Inflammatory macrophage (primary cell): ENCODE measurements around the gene CD58.
"Not testable (repeated sequence)": the region's sequence is repeated elsewhere in the genome, so short reads cannot be mapped to it uniquely, and the experiment has no call there.

Experiments
- DNase-seq, 2 donors: peaks; one replicate each; pipeline ENCODE4 v3.0.0-alpha.2; 2020 to 2022
- total RNA-seq, 18 experiments: gene quantifications; one replicate each; lab custom pipeline; 2026; ENCODE audit warnings: mixed read lengths in 6 of 18, inconsistent platforms in 2 of 18; lab: John Stamatoyannopoulos, UW

Gene CD58, protein sequence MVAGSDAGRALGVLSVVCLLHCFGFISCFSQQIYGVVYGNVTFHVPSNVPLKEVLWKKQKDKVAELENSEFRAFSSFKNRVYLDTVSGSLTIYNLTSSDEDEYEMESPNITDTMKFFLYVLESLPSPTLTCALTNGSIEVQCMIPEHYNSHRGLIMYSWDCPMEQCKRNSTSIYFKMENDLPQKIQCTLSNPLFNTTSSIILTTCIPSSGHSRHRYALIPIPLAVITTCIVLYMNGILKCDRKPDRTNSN
- 28.9 to 113 (median 69.4) reads per million in 18 experiments for total RNA-seq

DNA sequence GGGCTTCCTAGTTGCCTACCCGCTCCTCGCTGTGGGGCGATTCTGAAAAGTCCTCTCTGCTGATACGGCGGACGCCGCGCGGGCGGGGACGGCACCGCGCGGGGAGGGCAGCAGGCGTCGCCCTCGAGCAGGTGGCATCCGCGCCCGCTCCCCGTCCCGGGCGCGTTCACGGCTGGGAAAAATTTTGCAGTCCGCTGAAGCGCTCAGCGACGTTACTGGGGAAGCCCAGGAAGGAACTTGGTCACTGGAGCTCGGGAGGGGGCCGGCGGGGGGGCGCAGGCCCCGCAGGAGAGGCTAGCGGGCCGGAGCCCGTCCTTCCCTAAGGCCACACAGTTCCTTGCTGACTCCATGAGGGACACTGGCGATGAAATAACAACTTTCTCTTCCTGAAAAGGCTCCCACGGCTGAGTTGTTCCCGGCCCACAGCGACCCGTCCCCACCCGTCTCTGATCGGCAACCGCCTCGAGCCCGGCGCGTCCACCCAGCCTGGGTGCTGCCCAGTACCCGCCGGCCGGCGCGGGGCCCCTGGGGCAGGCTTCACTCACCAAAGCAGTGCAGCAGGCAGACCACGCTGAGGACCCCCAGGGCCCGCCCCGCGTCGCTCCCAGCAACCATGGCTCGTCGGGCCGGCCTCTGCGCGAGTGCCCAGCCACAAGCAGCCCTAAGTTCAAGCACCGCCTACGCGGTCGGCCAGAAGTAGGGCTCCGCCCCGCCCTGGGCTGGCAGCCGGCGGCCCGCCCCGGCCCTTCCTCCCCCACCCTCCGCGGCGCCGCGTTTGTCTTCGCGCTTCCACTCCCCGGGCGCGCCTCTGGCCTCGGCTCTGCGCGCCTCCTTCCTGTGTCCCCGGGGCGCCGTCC is at the start of gene CD58:
Gene CD58 (minus strand): TSS at position 669 of the 857 bp plus-strand sequence. CDS start 54 bp downstream, at position 615.
- DNase-seq: peak; percentile 95 to 97

DNA sequence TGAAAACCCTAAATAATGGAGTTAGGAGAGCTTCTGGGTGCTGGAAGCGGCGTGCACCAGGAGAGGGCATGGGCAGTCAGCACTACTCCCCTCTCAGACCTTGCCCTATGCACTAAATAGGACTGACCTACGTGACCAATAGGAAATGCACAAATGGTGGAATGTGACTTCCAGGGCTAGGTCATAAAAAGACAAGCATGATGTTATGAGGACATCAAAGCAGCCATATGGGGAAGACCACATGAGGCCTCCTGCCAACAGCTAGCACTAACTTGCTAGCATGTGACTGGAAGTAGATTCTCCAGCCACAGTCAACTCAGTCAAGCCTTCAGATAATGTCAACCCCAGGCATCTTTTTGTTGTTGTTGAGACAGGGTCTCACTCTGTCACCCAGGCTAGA is 49.6 kb upstream of the CD58 start:
- not testable (repeated sequence) for DNase-seq

DNA sequence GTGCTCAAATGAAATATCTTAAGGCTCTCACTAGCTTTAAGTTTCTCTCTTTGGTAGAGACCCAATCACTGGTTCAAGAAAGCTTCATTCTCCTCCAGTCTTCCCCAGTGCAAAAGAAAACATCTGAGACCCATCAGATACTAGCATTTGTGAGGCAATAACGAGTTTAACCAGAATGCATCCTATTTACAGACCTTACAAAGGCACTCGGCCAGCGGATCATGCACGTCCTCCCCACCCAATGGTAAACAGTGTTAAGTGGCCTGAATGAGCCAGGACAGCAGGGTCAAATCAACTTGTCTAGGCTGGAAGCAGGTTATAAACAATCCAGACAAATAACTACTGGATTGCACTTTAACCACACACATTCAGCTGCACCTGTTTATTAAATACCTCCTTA is 48.3 kb upstream of the CD58 start:
- DNase-seq: not testable (repeated sequence)

DNA sequence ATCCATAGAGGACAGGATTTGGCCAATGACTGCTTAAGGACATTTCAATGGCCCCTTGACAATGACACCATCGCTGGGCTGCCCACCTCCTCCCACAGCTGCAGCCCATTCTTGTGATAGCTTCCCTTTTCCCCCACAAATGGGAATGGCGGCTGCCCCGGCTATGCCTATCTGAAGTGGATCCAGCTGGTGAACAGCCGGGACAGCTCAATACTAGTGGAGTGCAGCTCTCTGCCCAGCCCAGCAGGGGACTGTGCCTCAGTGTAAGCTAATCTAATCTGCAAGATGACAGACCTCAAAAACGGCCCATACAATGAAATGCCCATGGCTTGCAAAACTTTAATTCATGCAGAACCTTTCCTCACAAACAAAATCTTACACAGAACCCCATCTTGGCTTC is 47.0 kb upstream of the CD58 start:
- not testable (repeated sequence) for DNase-seq

DNA sequence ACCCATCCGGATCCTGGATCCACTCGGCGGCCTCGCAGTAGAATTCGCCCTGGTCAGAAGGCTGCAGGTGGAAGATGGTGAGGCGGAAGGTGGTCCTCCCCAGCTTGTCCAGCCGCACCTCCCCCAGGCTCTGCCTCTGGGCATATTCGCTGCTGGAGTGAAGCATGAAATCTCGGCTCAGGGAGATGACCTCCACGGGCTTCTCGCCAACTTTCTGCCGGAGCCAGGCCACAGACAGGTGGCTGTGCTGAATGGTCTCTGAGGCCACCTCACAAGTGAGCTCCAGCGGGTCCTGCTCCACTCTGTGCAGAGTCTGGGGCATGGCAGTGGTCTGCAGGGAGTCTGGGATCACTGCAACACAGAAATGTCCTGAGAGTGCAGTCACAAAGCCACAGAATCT is 43.0 kb upstream of the CD58 start:
- not testable (repeated sequence) for DNase-seq

DNA sequence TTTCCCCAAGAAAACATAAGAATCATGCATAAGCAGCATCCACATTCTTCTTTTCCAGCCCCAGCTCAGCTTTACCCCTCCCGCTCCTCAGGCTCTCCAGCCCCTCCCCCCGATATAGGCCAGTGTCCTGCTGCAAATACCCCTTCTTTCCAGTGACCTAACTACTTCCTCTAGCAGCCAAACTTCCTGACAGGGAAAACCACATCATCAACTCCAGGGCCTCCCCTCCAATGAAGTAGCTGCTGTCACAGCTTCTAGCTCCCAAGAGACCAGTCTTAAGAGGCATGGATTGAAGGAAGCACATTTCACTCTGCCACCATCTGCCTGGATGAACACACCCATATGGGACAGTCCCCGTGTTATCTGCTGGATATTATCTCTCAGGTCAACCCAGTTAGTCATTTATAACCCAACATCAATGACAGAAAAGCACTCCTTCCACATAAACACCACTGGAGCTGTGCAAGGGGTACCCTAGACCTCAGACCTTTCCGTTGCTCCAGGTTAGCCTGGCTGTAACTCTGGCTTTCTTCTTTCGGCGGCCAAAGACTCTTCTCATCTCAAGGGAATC is 39.1 kb upstream of the CD58 start:
- DNase-seq: not testable (repeated sequence)

DNA sequence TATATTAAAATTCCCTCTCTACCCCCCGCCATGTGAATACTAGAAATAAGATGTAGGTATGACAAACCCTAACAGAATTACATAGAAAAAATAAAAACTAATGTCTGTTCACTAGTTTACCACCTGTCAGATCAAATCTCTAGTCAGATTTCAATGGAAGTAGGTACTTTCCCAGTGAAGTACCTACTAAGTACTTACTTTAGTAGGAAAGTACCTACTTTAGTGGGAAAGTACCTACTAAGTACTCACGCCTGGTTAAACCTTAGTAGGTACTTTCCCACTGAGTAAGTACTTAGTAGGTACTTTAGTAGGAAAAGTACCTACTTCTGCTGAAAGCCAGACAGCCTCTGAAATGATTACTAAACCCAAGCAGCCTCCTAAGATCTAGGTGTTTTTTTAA is 38.0 kb upstream of the CD58 start:
- DNase-seq: not testable (repeated sequence)

DNA sequence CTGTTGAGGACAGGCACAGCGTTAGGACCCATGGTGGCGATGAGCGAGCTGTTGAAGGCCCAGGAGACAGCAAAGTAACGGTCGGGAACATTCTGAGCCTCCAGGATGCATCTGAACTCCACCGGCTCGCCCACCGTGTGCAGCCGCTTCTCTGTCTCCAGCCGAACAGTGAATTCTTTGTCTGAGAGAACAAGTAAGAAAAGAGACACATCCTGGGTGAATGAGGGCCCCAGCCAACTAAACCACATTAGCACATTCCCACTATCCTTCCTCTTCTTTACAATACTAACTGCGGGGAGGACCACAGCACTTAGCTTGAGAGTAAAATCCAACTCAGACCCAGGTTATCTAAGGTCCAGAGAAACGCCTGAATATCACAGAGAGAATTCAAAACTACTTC is 37.3 kb upstream of the CD58 start:
- not testable (repeated sequence) for DNase-seq

DNA sequence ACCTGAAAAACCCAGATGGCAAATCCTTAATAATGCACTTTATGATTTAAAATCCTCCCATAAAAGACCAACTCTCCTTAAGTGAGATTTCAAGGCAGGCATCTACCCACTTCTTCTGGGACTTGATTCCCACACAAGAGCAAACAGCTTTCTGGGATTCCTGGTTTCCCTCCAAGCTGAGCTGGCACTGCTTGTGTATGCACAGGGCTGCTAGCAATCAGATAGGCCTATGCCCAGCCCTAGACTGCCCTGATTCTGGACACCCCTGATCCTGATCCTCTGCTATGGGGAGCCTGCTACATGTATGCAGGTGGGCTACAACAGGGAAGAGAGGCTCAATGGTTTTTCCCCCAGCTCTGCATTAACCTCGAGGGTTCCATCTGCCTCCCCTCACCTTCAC is 36.6 kb upstream of the CD58 start:
- DNase-seq: not testable (repeated sequence)

DNA sequence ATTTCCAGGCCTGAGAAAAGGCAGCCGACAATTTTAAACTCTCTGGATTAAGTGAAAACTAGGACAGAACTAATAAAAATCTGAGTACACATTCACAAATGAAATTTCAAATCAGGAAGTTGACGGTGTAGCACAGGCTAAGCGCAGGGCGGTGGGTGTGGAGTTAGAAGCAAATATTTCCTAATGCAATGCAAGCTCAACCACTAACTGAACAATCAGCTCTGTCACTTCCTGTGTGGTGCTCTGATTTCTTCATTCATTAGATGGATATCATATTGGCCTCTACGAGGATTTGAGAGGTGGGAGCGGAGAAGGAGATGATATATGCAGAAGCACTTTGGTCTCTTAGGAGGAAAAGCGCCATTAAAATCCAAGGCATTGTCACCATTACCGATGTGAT is 35.2 kb upstream of the CD58 start:
- peak; percentile 91 to 94 for DNase-seq

DNA sequence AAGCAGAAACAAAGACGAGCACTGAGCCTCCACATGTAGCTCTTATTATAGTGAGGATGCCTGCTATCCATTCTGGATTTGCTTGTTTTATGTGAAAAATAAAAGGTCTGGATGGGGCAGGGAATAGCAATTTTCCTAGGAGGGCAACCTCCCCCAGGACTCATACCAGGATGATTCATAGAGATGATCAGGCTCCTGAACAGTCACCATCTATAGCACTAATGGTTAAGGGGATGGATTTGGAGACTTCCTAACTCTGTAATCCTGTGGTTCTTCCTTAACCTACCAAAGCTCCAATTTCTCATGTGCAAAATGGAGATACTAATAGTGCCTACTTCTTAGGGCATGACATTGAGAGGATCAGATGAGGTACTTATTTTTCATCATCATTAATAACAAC is 34.5 kb upstream of the CD58 start:
- no peak for DNase-seq

DNA sequence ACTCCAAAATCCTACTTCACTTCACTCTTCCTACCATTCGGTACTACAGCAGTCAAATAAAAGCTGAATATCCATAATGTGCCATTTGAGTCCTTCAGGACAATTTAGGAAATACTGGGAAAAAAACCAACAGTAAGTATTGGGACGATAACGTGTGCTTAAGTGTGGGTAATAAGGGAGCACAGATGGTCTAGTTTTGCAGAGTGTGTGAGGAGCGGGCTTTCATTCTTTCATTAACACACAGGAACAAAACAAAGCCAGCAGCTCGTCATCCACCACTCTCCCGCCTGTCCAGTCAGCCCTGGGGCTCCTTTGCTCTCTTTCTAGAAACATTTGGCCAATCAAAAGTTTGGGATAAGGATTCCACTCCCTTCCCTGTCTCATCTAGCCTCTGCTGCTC is 33.6 kb upstream of the CD58 start:
- not testable (repeated sequence) for DNase-seq

DNA sequence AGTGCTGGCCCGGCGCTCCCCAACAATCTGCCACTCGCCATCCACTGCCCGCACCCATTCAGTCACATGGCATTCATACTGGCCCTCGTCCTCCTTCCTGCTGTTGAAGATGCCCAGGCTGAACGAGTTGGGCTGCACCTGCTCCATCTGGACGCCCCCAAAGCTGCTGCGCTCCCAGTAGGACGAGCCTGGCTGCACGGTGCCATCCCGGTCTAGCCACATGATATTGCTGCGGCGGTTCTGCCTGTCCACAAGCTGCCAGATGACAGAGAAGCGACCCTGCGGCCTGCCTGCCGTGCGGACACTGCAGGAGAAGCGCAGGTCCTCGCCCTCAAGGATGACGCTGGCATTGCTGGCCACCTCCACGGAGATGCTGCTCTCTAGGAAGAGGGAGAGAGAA is 32.8 kb upstream of the CD58 start:
- not testable (repeated sequence) for DNase-seq

DNA sequence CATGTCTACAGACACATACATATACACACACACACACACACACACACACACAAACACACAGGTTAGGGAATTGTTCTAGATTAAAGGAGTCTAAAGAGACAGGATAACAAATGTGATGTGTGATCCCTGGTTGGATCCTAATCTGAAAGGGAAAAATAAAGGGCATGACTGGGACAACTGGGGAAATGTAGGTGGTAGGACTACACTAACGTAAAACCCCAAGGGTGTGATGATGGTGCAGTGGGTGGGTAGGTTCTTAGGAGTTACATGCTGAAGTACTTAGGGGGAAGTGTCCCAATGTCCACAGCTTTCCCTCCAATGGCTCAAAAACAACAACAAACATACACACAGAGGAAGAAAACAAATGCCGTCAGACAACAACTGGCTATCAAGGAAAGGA is 28.5 kb upstream of the CD58 start:
- DNase-seq: peak in 1 of 2 donors; percentile 44

DNA sequence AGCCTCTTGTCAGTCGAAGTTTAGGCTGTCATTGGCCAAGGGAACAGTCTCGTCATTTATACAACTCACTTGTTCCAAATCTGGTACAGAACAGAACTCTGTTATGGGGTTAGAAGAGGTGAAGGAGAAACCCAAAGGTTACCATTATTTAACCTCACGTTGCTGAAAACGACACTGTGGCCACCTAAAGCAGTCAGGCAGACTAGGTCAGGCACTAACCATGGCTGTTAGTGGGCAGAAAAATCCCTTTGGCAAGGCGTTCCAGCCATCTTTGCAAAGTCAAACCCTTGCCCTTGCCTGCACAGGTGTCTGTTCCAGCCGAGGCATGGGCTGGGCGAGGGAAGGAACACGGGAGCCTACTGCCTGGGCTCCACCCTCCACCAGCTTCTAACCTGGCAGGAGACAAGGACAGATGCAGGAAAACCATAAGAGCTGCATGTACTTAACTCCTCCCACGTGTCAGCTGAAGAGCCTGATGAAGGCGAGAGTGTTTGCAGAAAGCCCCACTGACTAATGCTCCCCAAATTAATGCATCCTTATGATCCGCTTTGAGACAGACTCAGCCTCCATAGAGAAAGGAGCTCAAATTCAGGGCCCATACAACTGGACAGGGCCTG is 27.7 kb upstream of the CD58 start:
- DNase-seq: peak in 1 of 2 donors; percentile 24

DNA sequence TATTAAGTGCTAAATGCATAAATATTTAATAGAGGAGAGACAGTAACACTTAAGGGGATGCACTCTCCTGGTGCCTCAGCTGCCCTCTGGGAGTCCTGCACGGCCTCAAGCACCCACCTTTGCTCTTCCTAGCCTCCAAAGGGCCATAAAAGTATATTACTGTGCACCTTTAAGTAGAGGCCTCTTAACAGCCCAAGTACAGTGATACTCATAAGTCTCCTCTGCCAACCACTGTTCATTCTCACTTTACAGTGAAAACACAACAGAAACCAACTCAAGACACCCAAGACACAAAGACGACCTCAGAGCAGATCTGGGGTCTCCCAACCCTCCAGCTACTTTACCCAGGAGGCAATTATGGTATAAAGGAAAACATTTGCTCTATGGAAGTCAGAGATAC is 26.6 kb upstream of the CD58 start:
- not testable (repeated sequence) for DNase-seq

DNA sequence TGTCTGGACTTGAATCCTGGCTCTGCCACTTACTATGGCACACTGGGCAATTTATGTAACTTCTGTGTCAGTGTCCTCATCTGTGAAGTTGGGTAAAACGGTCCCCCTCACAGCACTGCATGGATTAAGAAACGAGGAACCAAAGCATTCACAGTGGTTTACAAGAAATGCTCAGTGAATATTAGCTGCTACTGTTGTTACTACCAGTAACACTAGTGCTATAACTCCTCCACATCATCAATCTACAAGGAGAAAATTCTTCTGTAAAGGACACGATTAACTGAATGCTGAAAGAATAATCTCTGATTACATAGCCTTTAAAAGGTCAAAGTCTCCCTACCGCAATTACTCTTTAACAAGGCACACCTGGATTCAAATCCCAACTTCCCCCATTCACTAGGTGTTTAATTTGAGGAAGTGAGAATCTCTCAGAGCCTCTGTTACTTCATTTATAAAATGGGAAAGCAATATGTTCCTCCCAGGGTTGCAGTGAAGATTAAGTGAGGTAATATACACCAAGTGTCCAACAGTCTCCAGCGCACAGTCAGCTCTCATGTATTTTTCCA is 26.0 kb upstream of the CD58 start:
- peak; percentile 38 to 51 for DNase-seq

DNA sequence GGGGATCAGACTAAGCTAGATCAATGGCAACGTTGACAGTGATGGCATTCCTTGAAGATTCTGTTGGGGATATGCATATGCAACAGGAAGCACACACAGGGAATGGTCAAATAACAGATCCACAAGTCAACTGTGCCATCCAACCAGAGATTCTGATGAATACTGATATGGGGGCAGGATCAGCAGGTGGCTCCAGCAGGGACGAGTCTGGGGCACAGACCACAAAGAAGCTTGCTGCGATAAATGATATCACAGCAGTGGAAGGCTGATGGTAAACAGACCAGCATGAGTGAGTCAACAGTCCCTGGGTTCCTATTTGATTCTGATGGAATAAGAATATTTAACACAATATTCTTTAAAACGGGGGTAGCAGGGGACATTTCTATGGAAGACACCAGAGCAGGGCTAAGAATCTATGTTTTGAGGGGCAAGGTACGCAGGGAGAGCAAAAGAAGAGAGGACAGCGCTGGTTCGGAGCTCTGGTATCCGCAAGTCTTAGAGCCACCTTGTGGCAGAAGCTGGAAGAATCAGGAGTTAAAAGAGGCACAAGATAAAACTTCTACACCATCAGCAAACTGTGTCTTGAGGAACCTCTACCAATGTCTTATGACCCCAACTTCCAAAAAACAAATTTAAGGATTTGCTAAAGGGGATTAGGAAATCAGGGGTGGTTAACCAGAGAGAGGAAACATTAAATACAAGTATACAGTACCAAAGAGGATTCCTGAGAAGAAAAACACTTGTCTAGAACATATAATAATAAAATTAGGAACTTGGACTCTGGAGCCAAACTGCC is 25.3 kb upstream of the CD58 start:
- peak; percentile 62 to 76 for DNase-seq

DNA sequence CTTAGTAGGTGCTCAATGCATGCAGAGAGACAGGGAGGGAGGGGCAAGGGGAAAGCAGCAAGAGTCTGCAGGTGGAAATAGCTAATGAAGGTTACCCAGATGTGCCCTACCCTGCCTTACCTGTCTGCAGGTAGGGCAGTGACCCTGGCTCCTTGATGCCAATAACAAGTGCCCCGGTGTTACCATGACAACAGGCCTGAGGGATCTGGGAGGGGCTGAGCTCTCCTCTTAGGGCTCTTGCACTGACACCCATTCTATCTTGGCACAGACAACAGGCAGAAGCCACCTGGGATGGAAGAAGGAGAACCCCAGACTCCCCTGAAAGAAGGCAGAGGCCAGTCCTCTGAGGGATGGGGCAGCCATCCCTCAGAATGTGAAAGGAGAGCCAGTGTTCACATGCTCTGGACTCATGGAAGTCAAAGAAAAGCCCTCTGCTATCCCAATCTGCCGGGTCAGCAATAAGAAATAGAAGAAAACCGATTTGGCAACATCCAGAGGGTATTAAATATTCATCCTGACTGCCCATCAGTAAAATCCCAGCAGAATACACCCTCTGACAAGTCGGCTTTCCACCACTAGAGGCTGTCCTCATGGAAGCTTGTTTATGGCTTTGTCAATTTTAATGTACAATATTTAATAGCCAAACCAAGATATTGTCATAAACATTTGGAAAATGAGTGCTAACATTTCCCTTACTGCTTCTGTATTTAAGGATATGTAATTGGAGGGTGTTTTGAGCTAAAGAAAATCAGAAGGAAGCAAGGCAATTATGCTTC is 24.4 kb upstream of the CD58 start:
- not testable (repeated sequence) for DNase-seq

DNA sequence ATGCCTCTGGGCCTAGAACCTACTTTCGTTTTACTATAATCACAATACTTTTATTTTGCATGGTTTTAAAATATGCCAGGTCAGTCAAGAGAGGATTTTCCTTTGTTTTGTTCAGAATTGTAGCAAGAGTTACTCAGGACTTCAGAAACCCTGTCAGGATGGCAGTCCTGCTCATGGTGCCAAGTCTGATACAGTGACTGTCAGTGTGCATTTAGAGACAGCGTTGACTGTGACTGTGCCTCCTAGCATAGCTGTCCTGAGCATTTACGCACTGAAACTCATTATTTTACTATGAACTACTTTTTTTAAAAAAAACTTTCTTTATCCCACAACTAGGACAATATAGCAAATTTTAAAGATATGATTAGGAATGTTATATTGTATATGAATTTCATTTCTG is 23.2 kb upstream of the CD58 start:
- not testable (repeated sequence) for DNase-seq

DNA sequence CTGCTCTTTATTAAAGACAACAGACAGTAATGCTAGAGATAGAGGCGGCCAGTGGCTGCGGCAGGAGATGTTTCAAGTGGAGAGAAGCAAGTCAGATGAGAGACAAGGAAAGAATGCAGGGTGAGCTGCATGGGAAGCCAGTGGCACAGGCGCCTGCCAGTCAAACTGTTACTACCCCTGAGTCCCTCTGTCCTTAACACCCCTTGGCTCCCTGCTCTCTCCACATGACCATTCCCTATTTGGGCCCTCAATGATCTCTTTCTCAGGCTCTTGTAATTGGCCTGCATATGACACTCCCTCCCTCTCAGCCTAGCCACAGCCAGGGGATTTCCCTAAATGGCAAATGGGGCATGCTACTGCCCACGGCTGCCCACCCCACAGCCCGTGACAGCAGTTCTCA is 22.6 kb upstream of the CD58 start:
- DNase-seq: not testable (repeated sequence)
